ENCODE data around the gene SPDYE6. TPM values are rescaled to one million over a fixed set of nuclear protein-coding genes. Genes with fewer than 3 reads are reported as not detected.

SPDYE6 gene
- polyA plus RNA-seq, 1 of the 3 experiments (the other 2 are of a cell fraction) = not detected

- TF ChIP-seq EP300 (IDR thresholded peaks at IDR 0.05; ENCODE audit: borderline replicate concordance in 1 of 2, low read depth in 1 of 2, low read length in 1 of 2) (no peak), MAX (IDR thresholded peaks at IDR 0.05; ENCODE audit: low read depth) (no peak), TEAD4 (IDR thresholded peaks at IDR 0.05; ENCODE audit: borderline replicate concordance, insufficient read depth) (no peak), NRF1 (IDR thresholded peaks at IDR 0.05; ENCODE audit: low read depth, low read length) (no peak), GABPA (IDR thresholded peaks at IDR 0.05; ENCODE audit: low read depth) (no peak), RCOR1 (IDR thresholded peaks at IDR 0.05; ENCODE audit: low read length) (no peak), MXI1 (IDR thresholded peaks at IDR 0.05; ENCODE audit: low read depth, low read length) (no peak), RAD21 (IDR thresholded peaks at IDR 0.05; ENCODE audit: low read length) (no peak), MEF2A (IDR thresholded peaks at IDR 0.05; ENCODE audit: borderline replicate concordance, low read depth) (no peak), NFIC (IDR thresholded peaks at IDR 0.05; ENCODE audit: borderline replicate concordance) (no peak), FOXM1 (IDR thresholded peaks at IDR 0.05; ENCODE audit: low read depth) (no peak), POLR2AphosphoS5 (IDR thresholded peaks at IDR 0.05; ENCODE audit: low read depth, low read length) (no peak), YY1 (IDR thresholded peaks at IDR 0.05; ENCODE audit: low read depth) (no peak), FOXJ3 (CRISPR knock-in tag; IDR thresholded peaks at IDR 0.05) (no peak), ELF1 (IDR thresholded peaks at IDR 0.05) (no peak), TCF12 (IDR thresholded peaks at IDR 0.05) (no peak)
- TF ChIP-seq, protein P1, sequence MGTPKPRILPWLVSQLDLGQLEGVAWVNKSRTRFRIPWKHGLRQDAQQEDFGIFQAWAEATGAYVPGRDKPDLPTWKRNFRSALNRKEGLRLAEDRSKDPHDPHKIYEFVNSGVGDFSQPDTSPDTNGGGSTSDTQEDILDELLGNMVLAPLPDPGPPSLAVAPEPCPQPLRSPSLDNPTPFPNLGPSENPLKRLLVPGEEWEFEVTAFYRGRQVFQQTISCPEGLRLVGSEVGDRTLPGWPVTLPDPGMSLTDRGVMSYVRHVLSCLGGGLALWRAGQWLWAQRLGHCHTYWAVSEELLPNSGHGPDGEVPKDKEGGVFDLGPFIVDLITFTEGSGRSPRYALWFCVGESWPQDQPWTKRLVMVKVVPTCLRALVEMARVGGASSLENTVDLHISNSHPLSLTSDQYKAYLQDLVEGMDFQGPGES (IDR thresholded peaks at IDR 0.05; ENCODE audit: low read depth, low read length) = no peak
- TF ChIP-seq, protein P2, sequence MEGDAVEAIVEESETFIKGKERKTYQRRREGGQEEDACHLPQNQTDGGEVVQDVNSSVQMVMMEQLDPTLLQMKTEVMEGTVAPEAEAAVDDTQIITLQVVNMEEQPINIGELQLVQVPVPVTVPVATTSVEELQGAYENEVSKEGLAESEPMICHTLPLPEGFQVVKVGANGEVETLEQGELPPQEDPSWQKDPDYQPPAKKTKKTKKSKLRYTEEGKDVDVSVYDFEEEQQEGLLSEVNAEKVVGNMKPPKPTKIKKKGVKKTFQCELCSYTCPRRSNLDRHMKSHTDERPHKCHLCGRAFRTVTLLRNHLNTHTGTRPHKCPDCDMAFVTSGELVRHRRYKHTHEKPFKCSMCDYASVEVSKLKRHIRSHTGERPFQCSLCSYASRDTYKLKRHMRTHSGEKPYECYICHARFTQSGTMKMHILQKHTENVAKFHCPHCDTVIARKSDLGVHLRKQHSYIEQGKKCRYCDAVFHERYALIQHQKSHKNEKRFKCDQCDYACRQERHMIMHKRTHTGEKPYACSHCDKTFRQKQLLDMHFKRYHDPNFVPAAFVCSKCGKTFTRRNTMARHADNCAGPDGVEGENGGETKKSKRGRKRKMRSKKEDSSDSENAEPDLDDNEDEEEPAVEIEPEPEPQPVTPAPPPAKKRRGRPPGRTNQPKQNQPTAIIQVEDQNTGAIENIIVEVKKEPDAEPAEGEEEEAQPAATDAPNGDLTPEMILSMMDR (IDR thresholded peaks at IDR 0.05) = no peak
- TF ChIP-seq, protein P3, sequence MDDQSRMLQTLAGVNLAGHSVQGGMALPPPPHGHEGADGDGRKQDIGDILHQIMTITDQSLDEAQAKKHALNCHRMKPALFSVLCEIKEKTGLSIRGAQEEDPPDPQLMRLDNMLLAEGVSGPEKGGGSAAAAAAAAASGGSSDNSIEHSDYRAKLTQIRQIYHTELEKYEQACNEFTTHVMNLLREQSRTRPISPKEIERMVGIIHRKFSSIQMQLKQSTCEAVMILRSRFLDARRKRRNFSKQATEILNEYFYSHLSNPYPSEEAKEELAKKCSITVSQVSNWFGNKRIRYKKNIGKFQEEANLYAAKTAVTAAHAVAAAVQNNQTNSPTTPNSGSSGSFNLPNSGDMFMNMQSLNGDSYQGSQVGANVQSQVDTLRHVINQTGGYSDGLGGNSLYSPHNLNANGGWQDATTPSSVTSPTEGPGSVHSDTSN (IDR thresholded peaks at IDR 0.05) = no peak
- TF ChIP-seq, protein P4, sequence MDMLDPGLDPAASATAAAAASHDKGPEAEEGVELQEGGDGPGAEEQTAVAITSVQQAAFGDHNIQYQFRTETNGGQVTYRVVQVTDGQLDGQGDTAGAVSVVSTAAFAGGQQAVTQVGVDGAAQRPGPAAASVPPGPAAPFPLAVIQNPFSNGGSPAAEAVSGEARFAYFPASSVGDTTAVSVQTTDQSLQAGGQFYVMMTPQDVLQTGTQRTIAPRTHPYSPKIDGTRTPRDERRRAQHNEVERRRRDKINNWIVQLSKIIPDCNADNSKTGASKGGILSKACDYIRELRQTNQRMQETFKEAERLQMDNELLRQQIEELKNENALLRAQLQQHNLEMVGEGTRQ (IDR thresholded peaks at IDR 0.05; ENCODE audit: borderline replicate concordance, low read depth, low read length) = no peak
- no peak overlapping the region for H3K4me3 ChIP-seq (ENCODE audit: low read depth in 2 of 2, low read length in 1 of 2)
- H3K9me2 ChIP-seq = no peaks in the 10 kb centered on the region
- ChIA-PET POLR2A (no interaction called here), CTCF (interaction anchor here (1.4 to 4.9 kb wide), 6 partner anchors 9 to 124 kb away, joined by 3 to 47 read pairs (median 27); partner anchors contain the start of gene PRKRIP1)
- H3K4me2 ChIP-seq = no peak overlapping the region
- DNase-seq = no peak
- WGBS (ENCODE audit: low lambda C conversion rate) = 96% methylated on average over 3 of the region's 3 CpGs
- no peak overlapping the region for H3K27ac ChIP-seq (ENCODE audit: low read depth in 2 of 2, low read length in 1 of 2)
- H2AFZ ChIP-seq (ENCODE audit: low read depth) = no peak overlapping the region
- no peaks in the 10 kb centered on the region for H3K27me3 ChIP-seq (ENCODE audit: insufficient read depth)
- peaks cover 28% of the 10 kb centered on the region for H3F3A ChIP-seq (replicated peaks; ENCODE audit: insufficient read depth)
- H3K9ac ChIP-seq = no peak overlapping the region
- H3K9me3 ChIP-seq = no peaks in the 10 kb centered on the region
- H3K36me3 ChIP-seq (replicated peaks in 1 of 2; ENCODE audit: control insufficient read depth in 1 of 2, insufficient read depth in 2 of 2, low read length in 1 of 2) = peaks cover 74 to 87% of the 10 kb centered on the region in 2 experiments
- H4K20me1 ChIP-seq (ENCODE audit: insufficient read depth) = no peaks in the 10 kb centered on the region
- H3K79me2 ChIP-seq (ENCODE audit: insufficient read depth) = peaks cover 21% of the 10 kb centered on the region
- H3K4me1 ChIP-seq (ENCODE audit: control insufficient read depth in 1 of 2, insufficient read depth in 2 of 2, low read depth in 1 of 2, low read length in 1 of 2) = no peaks in the 10 kb centered on the region
Measured at GRCh38 chr7:102403563-102403962, 47.3 kb upstream of the SPDYE6 start.

Measured in SK-N-SH (cell line).